DLD1 (cell line): ENCODE measurements around the gene PLCD1.

Experiments
- in situ Hi-C: cut with HindIII; loops from 2 replicates; pipeline ENCODE4 v1.10.0; 2017; ENCODE audit warnings: low sequenced_read_pairs

The PLCD1 gene

GRCh38 chr3:37970802-37971201 lies 58.6 kb downstream of the PLCD1 start:
- in situ Hi-C loops: no loop called here

GRCh38 chr3:37969596-37970100 lies 59.8 kb downstream of the PLCD1 start:
- in situ Hi-C loops: no loop called here

GRCh38 chr3:37968813-37969595 lies 60.4 kb downstream of the PLCD1 start:
- in situ Hi-C loops: no loop called here

GRCh38 chr3:37968199-37968598 lies 61.2 kb downstream of the PLCD1 start:
- in situ Hi-C loops: no loop called here

DNA sequence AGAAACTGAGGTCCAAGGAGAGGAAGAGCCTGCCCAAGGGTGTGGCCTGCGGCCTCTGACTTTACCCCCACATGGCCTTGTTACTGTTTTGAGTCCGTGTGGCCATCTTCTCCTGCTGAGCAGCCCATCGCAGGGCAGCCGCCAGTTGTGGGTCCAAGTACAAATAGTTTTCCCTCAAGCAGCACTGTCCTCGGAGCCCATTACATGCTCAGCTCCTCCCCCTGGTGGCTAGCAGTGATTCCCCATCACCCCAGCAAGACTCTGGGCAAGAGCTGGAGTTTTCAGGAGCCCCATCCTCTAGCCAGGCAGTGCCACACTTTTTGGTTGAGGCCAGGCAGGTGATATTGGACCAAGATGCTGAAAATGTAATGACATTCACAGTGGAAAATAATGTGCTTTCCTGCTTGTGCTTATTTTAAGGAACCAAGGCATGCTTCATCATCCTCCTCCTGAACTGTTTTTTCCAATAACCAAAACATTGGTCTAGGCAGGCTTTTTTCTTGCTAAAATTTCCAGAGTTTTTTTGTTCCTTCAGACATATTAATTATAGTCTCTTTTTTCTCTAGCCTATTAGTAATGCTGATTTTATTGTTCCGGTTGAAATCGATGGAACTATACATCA lies 62.1 kb downstream of the PLCD1 start:
- in situ Hi-C loops: no loop called here

- in situ Hi-C loops: loop anchor here (5.0 kb wide), 1 partner anchor 82 kb away; no protein-coding TSS in a partner anchor
Observed at GRCh38 chr3:37964716-37965115, 64.7 kb downstream of the PLCD1 start.

DNA sequence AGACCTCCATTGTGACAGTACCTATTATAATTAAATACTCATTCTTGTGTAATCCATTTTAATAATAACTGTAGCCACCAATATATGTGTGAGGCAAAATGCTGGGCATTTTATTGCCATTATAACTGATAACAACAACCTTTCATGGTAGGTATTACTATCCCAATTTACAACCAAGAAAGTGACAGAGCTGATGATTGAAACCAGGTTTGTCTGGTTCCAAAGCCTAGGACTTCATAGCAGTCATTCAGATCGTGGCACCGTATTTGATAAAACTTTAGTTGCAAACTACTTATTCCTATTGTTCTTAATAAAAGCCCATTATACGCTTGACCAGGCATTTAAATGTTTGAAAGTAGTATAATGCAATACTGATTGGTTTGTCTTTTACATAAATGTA lies 65.3 kb downstream of the PLCD1 start:
- in situ Hi-C loops: loop anchor here (5.0 kb wide), 1 partner anchor 82 kb away; no protein-coding TSS in a partner anchor

DNA sequence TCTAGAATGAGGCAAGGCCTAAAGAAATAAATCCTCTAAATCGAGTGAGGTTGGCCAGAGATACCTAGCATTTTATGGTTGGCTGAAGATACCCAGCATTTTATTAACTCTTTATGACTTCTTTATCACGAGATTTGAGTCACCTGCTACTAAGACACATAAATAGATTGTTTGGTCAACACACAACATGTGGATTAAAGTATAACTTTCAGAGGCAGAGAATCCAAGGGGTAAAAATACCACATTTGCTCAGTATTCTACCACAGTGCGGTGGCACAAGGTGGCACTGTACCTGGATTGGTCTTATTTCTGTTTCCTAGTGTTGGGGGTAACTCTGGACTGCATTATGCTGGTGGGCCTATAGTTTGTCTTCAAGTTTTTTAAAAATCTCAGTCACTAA lies 65.8 kb downstream of the PLCD1 start:
- in situ Hi-C loops: loop anchor here (5.0 kb wide), 1 partner anchor 81 kb away; no protein-coding TSS in a partner anchor

GRCh38 chr3:37963016-37963415 lies 66.4 kb downstream of the PLCD1 start:
- in situ Hi-C loops: loop anchor here (5.0 kb wide), 1 partner anchor 81 kb away; no protein-coding TSS in a partner anchor

- in situ Hi-C loops: loop anchor here (5.0 kb wide), 1 partner anchor 80 kb away; no protein-coding TSS in a partner anchor
Observed at GRCh38 chr3:37961622-37962431, 67.6 kb downstream of the PLCD1 start.

DNA sequence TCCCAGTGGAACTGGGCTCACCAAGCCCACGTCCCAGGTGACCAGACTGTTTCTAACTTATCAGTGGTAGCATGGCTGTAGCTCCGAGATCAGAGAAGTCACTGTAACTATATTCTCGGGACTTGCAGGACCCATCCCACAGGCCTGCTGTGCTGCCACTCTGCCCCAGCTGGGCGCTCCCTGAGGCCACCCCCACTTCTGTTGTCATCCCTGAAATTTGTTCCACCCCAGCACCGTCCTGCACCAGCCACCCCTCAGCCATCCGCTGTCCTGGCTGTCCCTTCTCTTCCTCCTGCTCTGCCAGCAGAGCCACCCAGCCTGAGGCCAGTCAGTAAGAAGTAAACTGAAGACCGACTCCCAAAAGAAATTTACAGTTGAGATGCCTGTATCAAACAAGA lies 71.9 kb downstream of the PLCD1 start:
- in situ Hi-C loops: no loop called here
